H1 (cell line): ENCODE data around the gene OR6M1. TPM values are rescaled to one million over a fixed set of nuclear protein-coding genes. Genes with fewer than 3 reads are reported as not detected.

ENCODE experiments used
- CHD7 ChIP-seq: fragments of 300-600 bp; sonication (generic); IDR thresholded peaks from 2 replicates; pipeline ENCODE4 v1.7.1; 2012; ENCODE audit warnings: low read length, moderate library complexity, mild to moderate bottlenecking, inconsistent platforms; ENCODE audit not compliant: insufficient replicate concordance
- KDM5A ChIP-seq: fragments of 200-600 bp; IDR thresholded peaks from 2 replicates; pipeline ENCODE4 v1.7.1; 2012; ENCODE audit warnings: mild to moderate bottlenecking, low read length, inconsistent platforms, mixed read lengths
- POU5F1 ChIP-seq: IDR thresholded peaks from 2 replicates; pipeline ENCODE4 v1.6.1; 2011; ENCODE audit warnings: low read depth, mild to moderate bottlenecking, low read length, moderate library complexity
- polyA plus RNA-seq, 7 experiments: library from polyadenylated mRNA; depleted of rRNA in 3 of 7; stranded (reverse) in 5 of 7; unstranded in 2 of 7; fragments of >200 nt in 5 of 7; fragments of 200-250 nt in 2 of 7; gene quantifications; 1 replicate in 5 of 7; 2 replicates in 1 of 7; 4 replicates in 1 of 7; pipeline versions ENCODE4 v1.2.1 to v1.2.3, GENCODE V29; 2011 to 2013; ENCODE audit warnings: missing spikeins in 2 of 7, mixed read lengths in 2 of 7
- total RNA-seq: library from RNA; stranded (reverse); fragmentation: NEBNext Ultra II Directional; extraction: Animal tissue kit (Norgen Biotek cat#: 25700); gene quantifications from 2 replicates; pipeline ENCODE4 v1.2.1, GENCODE V29; 2021

The OR6M1 gene
- total and polyA plus RNA-seq, 2 of the 8 experiments (the other 6 are each of a cell fraction or from before 2014, with no cell fraction given) = not detected

DNA sequence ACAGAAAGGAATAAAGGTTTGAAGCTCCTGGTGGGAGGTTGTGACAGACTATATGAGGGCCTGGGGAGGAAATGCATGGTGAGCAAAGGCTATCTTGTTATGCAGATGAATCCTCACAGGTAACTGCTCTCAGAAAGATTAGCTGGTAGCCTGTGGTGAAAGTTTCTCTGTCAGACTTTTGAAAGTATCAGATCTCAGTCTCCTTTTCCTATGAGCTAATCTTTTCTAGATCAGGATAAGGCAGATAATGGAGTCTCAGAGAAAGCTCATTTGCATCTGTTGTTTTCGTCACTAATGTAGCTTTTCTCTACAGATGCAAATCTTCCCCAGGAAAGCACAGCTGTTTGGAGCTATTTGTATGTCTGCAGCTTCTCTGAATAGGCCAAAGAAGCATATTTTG lies 30.9 kb downstream of the OR6M1 start (continued):
- TF ChIP-seq CHD7 (peak; percentile 73), KDM5A (no peak), POU5F1 (peak; percentile 81)
